CD4-positive, alpha-beta T cell (primary cell): ENCODE data around the gene MICAL3. TPM values are rescaled to one million over a fixed set of nuclear protein-coding genes. Genes with fewer than 3 reads are reported as not detected.

Source experiments
- ATAC-seq: fragments of 200-7000 bp; cut with Tn5 transposase; one replicate; pipeline ENCODE4 v1.10.0; 2022; ENCODE audit warnings: mild to moderate bottlenecking; ENCODE audit not compliant: poor library complexity
- CTCF ChIA-PET: fragments of 350-600 bp; sonication (Branson Sonifier 250); formaldehyde crosslinking; loops from one replicate; lab custom pipeline; 2021; ENCODE audit warnings: antibody characterized with exemption, inconsistent platforms; lab: Charles Lee
- POLR2A ChIA-PET: fragments of 350-600 bp; sonication (Branson Sonifier 250); formaldehyde crosslinking; loops from one replicate; lab custom pipeline; 2021; ENCODE audit warnings: antibody characterized with exemption, inconsistent platforms; lab: Charles Lee
- DNase-seq, 14 experiments: peaks; one replicate each; pipeline ENCODE4 v3.0.0-alpha.2; 2013 to 2020; ENCODE audit warnings: mixed read lengths in 2 of 14
- H3K27ac ChIP-seq, 2 donors: one replicate each; pipeline versions ENCODE4 v1.5.1 to v1.7.0; 2013; ENCODE audit warnings: low read length in 2 of 2, low read depth in 1 of 2, mild to moderate bottlenecking in 1 of 2
- H3K27me3 ChIP-seq, 2 experiments: 1 replicate in 1 of 2; 2 replicates in 1 of 2; pipeline versions ENCODE4 v1.6.1 to v1.7.0; 2013; ENCODE audit warnings: low read length in 2 of 2, control low read depth in 1 of 2, mild to moderate bottlenecking in 1 of 2, moderate library complexity in 1 of 2; ENCODE audit not compliant: insufficient read depth in 2 of 2, control insufficient read depth in 1 of 2
- H3K36me3 ChIP-seq: one replicate; pipeline ENCODE4 v1.6.1; 2013; ENCODE audit warnings: low read length, control low read depth; ENCODE audit not compliant: insufficient read depth
- H3K4me1 ChIP-seq: one replicate; pipeline ENCODE4 v1.6.1; 2013; ENCODE audit warnings: low read length, control low read depth; ENCODE audit not compliant: insufficient read depth
- H3K4me3 ChIP-seq: one replicate; pipeline ENCODE4 v1.5.1; 2013; ENCODE audit warnings: mild to moderate bottlenecking, low read length, moderate library complexity
- H3K9me3 ChIP-seq, 2 experiments: 1 replicate in 1 of 2; 2 replicates in 1 of 2; pipeline versions ENCODE4 v1.6.1 to v1.7.0; 2013; ENCODE audit warnings: low read length in 2 of 2, mild to moderate bottlenecking in 2 of 2, control low read depth in 1 of 2, moderate library complexity in 1 of 2; ENCODE audit not compliant: control insufficient read depth in 1 of 2, insufficient read depth in 1 of 2
- H3K27ac Mint-ChIP-seq: one replicate; pipeline ENCODE4 v1.8.0; 2020; ENCODE audit warnings: mixed read lengths
- H3K27me3 Mint-ChIP-seq: one replicate; pipeline ENCODE4 v1.8.0; 2021; ENCODE audit warnings: mixed read lengths
- H3K36me3 Mint-ChIP-seq: one replicate; pipeline ENCODE4 v1.8.0; 2021; ENCODE audit warnings: low read depth, mixed read lengths
- H3K4me1 Mint-ChIP-seq: one replicate; pipeline ENCODE4 v1.8.0; 2021; ENCODE audit warnings: low read depth, mixed read lengths
- H3K4me3 Mint-ChIP-seq: one replicate; pipeline ENCODE4 v1.8.0; 2020; ENCODE audit warnings: mild to moderate bottlenecking, mixed read lengths
- H3K9me3 Mint-ChIP-seq: one replicate; pipeline ENCODE4 v1.8.0; 2020; ENCODE audit warnings: mixed read lengths
- CTCF ChIP-seq: fragments of 200-600 bp; IDR thresholded peaks from one replicate; pipeline ENCODE4 v1.8.0; 2022; ENCODE audit warnings: antibody characterized with exemption, mild to moderate bottlenecking
- intact Hi-C, 2 experiments: fragments of 100-400 bp; cut with DNase I in 1 of 2; cut with micrococcal nuclease in 1 of 2; formaldehyde crosslinking; loops; one replicate each; pipeline versions ENCODE4 v1.15.1 to v1.9.0; 2023 to 2025; cut with DNase I, micrococcal nuclease
- total RNA-seq, 174 experiments: library from RNA in 2 of 174; stranded (reverse) in 2 of 174; gene quantifications; one replicate each; pipeline ENCODE4 v1.2.3 and lab custom pipeline; 2021 to 2026

MICAL3 gene
- total RNA-seq, 2 experiments from 2014 or later: 9.4 to 9.9 TPM

GRCh38 chr22:17815703-17816254 lies 208.6 kb downstream of the MICAL3 start:
- CTCF ChIA-PET: no interaction called here
- Mint-ChIP-seq H3K4me3 (no peak overlapping the region), H3K9me3 (no peaks in the 10 kb centered on the region), H3K36me3 (peaks cover 4% of the 10 kb centered on the region), H3K4me1 (no peaks in the 10 kb centered on the region), H3K27me3 (no peaks in the 10 kb centered on the region), H3K27ac (no peak overlapping the region)
- Histone ChIP-seq H3K27me3 (no peaks in the 10 kb centered on the region), H3K4me1 (no peaks in the 10 kb centered on the region), H3K27ac (no peak overlapping the region), H3K4me3 (no peak overlapping the region), H3K36me3 (peaks cover 9% of the 10 kb centered on the region), H3K9me3 (no peaks in the 10 kb centered on the region)
- ATAC-seq (no peak), DNase-seq (no peak)
- intact Hi-C loops: no loop called here
- no peak for TF ChIP-seq CTCF
- POLR2A ChIA-PET: no interaction called here

- no peaks in the 10 kb centered on the region for H3K4me1 ChIP-seq
- no peaks in the 10 kb centered on the region for H3K9me3 ChIP-seq
- DNase-seq (no peak), ATAC-seq (no peak)
- ChIA-PET CTCF (no interaction called here), POLR2A (no interaction called here)
- peaks cover 4% of the 10 kb centered on the region for H3K36me3 Mint-ChIP-seq
- peaks cover 9% of the 10 kb centered on the region for H3K36me3 ChIP-seq
- H3K4me1 Mint-ChIP-seq: no peaks in the 10 kb centered on the region
- H3K27ac ChIP-seq: no peak overlapping the region
- no peaks in the 10 kb centered on the region for H3K27me3 Mint-ChIP-seq
- intact Hi-C loops: no loop called here
- no peaks in the 10 kb centered on the region for H3K9me3 Mint-ChIP-seq
- H3K27ac Mint-ChIP-seq: no peak overlapping the region
- H3K27me3 ChIP-seq: no peaks in the 10 kb centered on the region
- no peak overlapping the region for H3K4me3 Mint-ChIP-seq
- TF ChIP-seq CTCF: no peak
- H3K4me3 ChIP-seq: no peak overlapping the region
Observed at GRCh38 chr22:17814830-17815229, 209.5 kb downstream of the MICAL3 start.

GRCh38 chr22:17814084-17814483 lies 210.3 kb downstream of the MICAL3 start:
- no peak for ATAC-seq

More at GRCh38 chr22:17814084-17814483, 210.3 kb downstream of the MICAL3 start:
- no peak overlapping the region for H3K4me3 Mint-ChIP-seq
- Histone ChIP-seq H3K27me3 (no peaks in the 10 kb centered on the region), H3K36me3 (peaks cover 12% of the 10 kb centered on the region), H3K4me1 (no peaks in the 10 kb centered on the region), H3K4me3 (no peak overlapping the region), H3K27ac (no peak overlapping the region), H3K9me3 (no peaks in the 10 kb centered on the region)
- H3K36me3 Mint-ChIP-seq: no peaks in the 10 kb centered on the region
- H3K9me3 Mint-ChIP-seq: no peaks in the 10 kb centered on the region
- DNase-seq: no peak
- TF ChIP-seq CTCF: no peak
- ChIA-PET CTCF (no interaction called here), POLR2A (no interaction called here)
- intact Hi-C loops: no loop called here
- no peaks in the 10 kb centered on the region for H3K4me1 Mint-ChIP-seq
- no peaks in the 10 kb centered on the region for H3K27me3 Mint-ChIP-seq
- no peak overlapping the region for H3K27ac Mint-ChIP-seq
